Osteoblast (primary cell): ENCODE results near the gene QRFPR. TPM values are rescaled to one million over a fixed set of nuclear protein-coding genes. Genes with fewer than 3 reads are reported as not detected.

Experiments
- DNase-seq: peaks from one replicate; pipeline ENCODE4 v3.0.0; 2011; ENCODE audit warnings: low spot score, mixed read lengths; ENCODE audit not compliant: insufficient read length; ENCODE audit errors: missing footprints
- H2AFZ ChIP-seq: 2 replicates; pipeline ENCODE4 v1.6.0; 2011; ENCODE audit warnings: mild to moderate bottlenecking, low read length
- H3K27ac ChIP-seq: 2 replicates; pipeline ENCODE4 v1.5.1; 2011; ENCODE audit warnings: mild to moderate bottlenecking, low read depth, low read length, moderate library complexity
- H3K27me3 ChIP-seq: 2 replicates; pipeline ENCODE4 v1.6.0; 2012; ENCODE audit warnings: mild to moderate bottlenecking, control low read depth, inconsistent platforms, low read length, moderate library complexity; ENCODE audit not compliant: insufficient read depth
- H3K36me3 ChIP-seq: 2 replicates; pipeline ENCODE4 v1.5.1; 2011; ENCODE audit warnings: mild to moderate bottlenecking, low read length, control low read depth, moderate library complexity; ENCODE audit not compliant: insufficient read depth
- H3K4me1 ChIP-seq: 2 replicates; pipeline ENCODE4 v1.5.1; 2011; ENCODE audit warnings: mild to moderate bottlenecking, low read length, control low read depth, moderate library complexity; ENCODE audit not compliant: insufficient read depth
- H3K4me2 ChIP-seq: 2 replicates; pipeline ENCODE4 v1.6.0; 2011; ENCODE audit warnings: mild to moderate bottlenecking, low read length; ENCODE audit not compliant: insufficient read depth
- H3K4me3 ChIP-seq: fragments of 200-600 bp; sonication (generic); 3 replicates; pipeline ENCODE4 v1.5.1; 2012; ENCODE audit warnings: mild to moderate bottlenecking, low read length, inconsistent platforms; ENCODE audit not compliant: insufficient read depth
- H3K79me2 ChIP-seq: 2 replicates; pipeline ENCODE4 v1.6.0; 2012; ENCODE audit warnings: mild to moderate bottlenecking, low read length, control low read depth, inconsistent platforms; ENCODE audit not compliant: insufficient read depth
- H3K9me3 ChIP-seq: 2 replicates; pipeline ENCODE4 v1.5.1; 2011; ENCODE audit warnings: low read depth, low read length, control low read depth
- H4K20me1 ChIP-seq: 2 replicates; pipeline ENCODE4 v1.6.0; 2012; ENCODE audit warnings: mild to moderate bottlenecking, low read length, control low read depth; ENCODE audit not compliant: insufficient read depth
- CTCF ChIP-seq: IDR thresholded peaks from 2 replicates; pipeline ENCODE4 v1.5.1; 2011; ENCODE audit warnings: mild to moderate bottlenecking, low read depth, low read length, moderate library complexity; ENCODE audit errors: extremely low read depth
- total RNA-seq: library from RNA; depleted of rRNA; stranded (reverse); fragments of >200 nt; gene quantifications from 2 replicates; pipeline ENCODE4 v1.2.3, GENCODE V29; 2012

The QRFPR gene
- total RNA-seq, 1 donor = not detected

DNA sequence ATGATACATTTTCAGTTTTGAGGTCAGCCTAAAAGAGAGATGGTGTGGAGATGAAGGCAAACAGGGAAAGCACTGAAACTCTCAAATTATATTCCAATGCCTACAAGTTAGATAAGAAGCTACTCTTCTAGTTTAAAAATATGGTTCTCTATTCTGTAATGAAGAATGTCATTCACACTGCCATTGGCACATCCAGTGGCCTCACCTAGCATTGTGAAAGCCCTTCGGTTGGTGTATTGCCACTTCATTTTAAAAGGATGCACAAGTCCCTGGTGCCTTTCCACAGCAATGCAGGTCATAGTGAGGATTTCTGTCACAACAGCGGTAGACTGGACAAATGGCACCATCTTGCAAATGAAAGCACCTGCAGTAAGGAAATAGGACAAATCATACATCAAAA, 40.6 kb downstream of the QRFPR start:
- no peak overlapping the region for H2AFZ ChIP-seq

DNA sequence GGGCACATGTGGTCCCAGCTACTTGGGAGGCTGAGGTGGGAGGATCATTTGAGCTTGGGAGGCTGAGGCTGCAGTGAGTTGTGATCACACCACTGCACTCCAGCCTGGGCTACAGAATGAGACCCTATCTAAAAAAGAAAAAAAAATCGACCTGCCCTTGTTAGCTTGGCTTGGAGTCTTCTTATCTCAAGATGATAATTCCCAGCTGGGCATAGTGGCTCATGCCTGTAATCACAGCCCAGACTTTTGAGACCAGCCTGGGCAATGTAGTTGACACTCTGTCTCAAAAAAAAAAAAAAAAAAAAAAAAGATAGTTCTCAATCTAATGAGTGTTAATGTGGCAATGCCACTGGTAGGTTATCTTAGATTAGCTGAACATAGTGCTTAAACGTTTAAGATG, 41.0 kb downstream of the QRFPR start:
- Histone ChIP-seq H3K27ac (no peak overlapping the region), H3K79me2 (no peaks in the 10 kb centered on the region)

More for the DNA sequence above, 40.6 kb downstream of the QRFPR start:
- H4K20me1 ChIP-seq = no peaks in the 10 kb centered on the region
- no peaks in the 10 kb centered on the region for H3K4me1 ChIP-seq
- H3K9me3 ChIP-seq = no peaks in the 10 kb centered on the region
- DNase-seq = no peak
- H3K27me3 ChIP-seq = no peaks in the 10 kb centered on the region
- no peak overlapping the region for H3K27ac ChIP-seq
- H3K4me3 ChIP-seq = no peak overlapping the region
- no peaks in the 10 kb centered on the region for H3K79me2 ChIP-seq
- no peak overlapping the region for H3K4me2 ChIP-seq
- TF ChIP-seq CTCF = no peak
- no peaks in the 10 kb centered on the region for H3K36me3 ChIP-seq

GRCh38 chr4:121339307-121339706, 41.5 kb downstream of the QRFPR start:
- no peaks in the 10 kb centered on the region for H4K20me1 ChIP-seq
- DNase-seq = no peak
- H3K9me3 ChIP-seq = no peaks in the 10 kb centered on the region
- H3K4me1 ChIP-seq = no peaks in the 10 kb centered on the region
- no peak for TF ChIP-seq CTCF
- H3K4me3 ChIP-seq = no peak overlapping the region
- H3K79me2 ChIP-seq = no peaks in the 10 kb centered on the region
- no peak overlapping the region for H3K4me2 ChIP-seq
- H3K27me3 ChIP-seq = no peaks in the 10 kb centered on the region
- H3K36me3 ChIP-seq = no peaks in the 10 kb centered on the region
- no peak overlapping the region for H2AFZ ChIP-seq
- no peak overlapping the region for H3K27ac ChIP-seq

More for the DNA sequence above, 41.0 kb downstream of the QRFPR start:
- no peaks in the 10 kb centered on the region for H3K9me3 ChIP-seq
- no peak for TF ChIP-seq CTCF
- H3K4me2 ChIP-seq = no peak overlapping the region
- H3K36me3 ChIP-seq = no peaks in the 10 kb centered on the region
- no peak for DNase-seq
- H3K4me3 ChIP-seq = no peak overlapping the region
- no peaks in the 10 kb centered on the region for H3K4me1 ChIP-seq
- H3K27me3 ChIP-seq = no peaks in the 10 kb centered on the region
- no peak overlapping the region for H2AFZ ChIP-seq
- H4K20me1 ChIP-seq = no peaks in the 10 kb centered on the region

DNA sequence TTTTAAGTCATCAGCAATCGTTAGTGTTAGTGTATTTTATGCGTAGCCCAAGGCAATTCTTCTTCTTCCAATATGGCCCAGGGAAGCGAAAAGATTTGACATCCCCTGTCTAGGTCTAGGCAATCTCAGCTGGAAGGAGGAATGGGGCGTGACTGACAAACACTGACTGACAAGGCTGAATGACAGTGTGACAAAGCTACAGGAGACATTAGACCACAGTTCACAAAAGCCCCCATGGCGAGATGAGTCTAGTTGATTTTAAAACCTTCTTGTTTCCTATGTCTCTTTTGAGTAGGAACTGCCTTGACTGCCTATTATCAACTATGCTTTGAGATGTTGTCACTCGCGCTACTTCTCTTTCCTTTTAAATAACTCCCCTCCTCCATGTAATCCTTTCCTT, 42.3 kb downstream of the QRFPR start:
- DNase-seq = no peak
- Histone ChIP-seq H3K4me1 (no peaks in the 10 kb centered on the region), H2AFZ (no peak overlapping the region), H3K27ac (no peak overlapping the region), H3K4me2 (no peak overlapping the region), H3K79me2 (no peaks in the 10 kb centered on the region), H3K4me3 (no peak overlapping the region), H4K20me1 (no peaks in the 10 kb centered on the region), H3K9me3 (no peaks in the 10 kb centered on the region), H3K36me3 (no peaks in the 10 kb centered on the region), H3K27me3 (no peaks in the 10 kb centered on the region)
- TF ChIP-seq CTCF = no peak
